ENCODE measurements around the gene DNLZ.

The DNLZ gene

DNA sequence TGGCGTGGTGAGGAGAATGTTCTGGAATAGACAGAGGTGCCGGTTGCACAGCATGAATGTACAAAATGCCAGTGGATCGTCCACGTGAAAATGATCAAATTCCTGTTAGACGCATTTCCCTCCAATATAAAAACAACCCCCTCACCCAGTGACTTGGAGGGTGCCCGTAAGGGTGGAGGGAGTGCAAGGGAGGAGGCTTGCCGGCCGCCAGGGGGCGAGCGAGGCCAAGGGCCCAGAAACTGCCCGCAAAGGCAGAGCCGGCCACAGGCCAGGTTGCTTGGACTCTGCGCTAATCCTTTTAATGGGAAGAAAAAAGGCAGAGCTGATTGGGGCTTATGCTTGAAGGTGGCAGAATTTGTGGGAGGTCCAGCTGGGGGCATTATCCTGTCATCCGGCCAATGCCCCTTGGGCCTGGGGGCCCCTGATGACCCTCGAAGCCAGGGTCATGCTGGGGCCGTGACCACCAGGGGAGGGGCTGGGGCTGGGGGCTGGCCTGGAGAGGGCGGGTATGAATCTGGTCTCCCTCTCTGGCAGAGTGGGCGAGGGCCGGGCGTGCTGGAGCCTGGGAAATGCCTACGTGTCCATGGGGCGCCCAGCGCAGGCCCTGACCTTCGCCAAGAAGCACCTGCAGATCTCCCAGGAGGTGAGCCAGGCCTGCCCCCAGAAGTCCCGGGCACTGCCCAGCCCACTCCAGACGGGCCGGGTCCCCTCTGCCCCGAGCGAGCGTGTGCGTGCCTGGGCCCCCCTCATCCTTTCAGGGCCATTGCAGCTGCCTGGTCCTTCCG lies 24.2 kb downstream of the DNLZ start (continued):
- TF ChIP-seq BCL11A (tag by site-specific recombination; IDR thresholded peaks at IDR 0.05; ENCODE audit: low read depth) (peak; percentile 29; the same call in 1 of the 2 replicates), ZNF223 (tag by site-specific recombination; IDR thresholded peaks at IDR 0.05) (no peak), ZNF518A (tag by site-specific recombination; conservative IDR thresholded peaks at IDR 0.05; ENCODE audit: low read depth) (no peak), ZXDB (tag by site-specific recombination; IDR thresholded peaks at IDR 0.05) (no peak), ZNF157 (tag by site-specific recombination; IDR thresholded peaks at IDR 0.05) (no peak), GLI4 (tag by site-specific recombination; IDR thresholded peaks at IDR 0.05) (no peak), ZBTB49 (tag by site-specific recombination; IDR thresholded peaks at IDR 0.05; ENCODE audit: low read depth) (no peak), ZNF280D (tag by site-specific recombination; IDR thresholded peaks at IDR 0.05) (no peak), REPIN1 (tag by site-specific recombination; IDR thresholded peaks at IDR 0.05; ENCODE audit: low read depth) (no peak), MEIS1 (CRISPR knock-in tag; IDR thresholded peaks at IDR 0.05; ENCODE audit: borderline replicate concordance) (no peak), ZBTB17 (tag by site-specific recombination; IDR thresholded peaks at IDR 0.05) (no peak), ZNF37A (tag by site-specific recombination; IDR thresholded peaks at IDR 0.05) (no peak), MYNN (tag by site-specific recombination; IDR thresholded peaks at IDR 0.05; ENCODE audit: borderline replicate concordance) (no peak), ZNF677 (tag by site-specific recombination; IDR thresholded peaks at IDR 0.05) (no peak), SETDB1 (IDR thresholded peaks at IDR 0.05; ENCODE audit: insufficient read length, low read length) (no peak), KLF8 (tag by site-specific recombination; IDR thresholded peaks at IDR 0.05) (peak; percentile 28; the same call in 1 of the 2 replicates), ZNF202 (tag by site-specific recombination; IDR thresholded peaks at IDR 0.05; ENCODE audit: borderline replicate concordance) (no peak), ZNF335 (tag by site-specific recombination; conservative IDR thresholded peaks at IDR 0.05) (no peak), ZNF184 (tag by site-specific recombination; IDR thresholded peaks at IDR 0.05) (no peak), ZNF266 (tag by site-specific recombination; IDR thresholded peaks at IDR 0.05; ENCODE audit: low read depth) (no peak), HOXD13 (CRISPR knock-in tag; IDR thresholded peaks at IDR 0.05; ENCODE audit: borderline replicate concordance) (no peak), ZNF596 (tag by site-specific recombination; IDR thresholded peaks at IDR 0.05) (no peak)
- TF ChIP-seq, protein P1, sequence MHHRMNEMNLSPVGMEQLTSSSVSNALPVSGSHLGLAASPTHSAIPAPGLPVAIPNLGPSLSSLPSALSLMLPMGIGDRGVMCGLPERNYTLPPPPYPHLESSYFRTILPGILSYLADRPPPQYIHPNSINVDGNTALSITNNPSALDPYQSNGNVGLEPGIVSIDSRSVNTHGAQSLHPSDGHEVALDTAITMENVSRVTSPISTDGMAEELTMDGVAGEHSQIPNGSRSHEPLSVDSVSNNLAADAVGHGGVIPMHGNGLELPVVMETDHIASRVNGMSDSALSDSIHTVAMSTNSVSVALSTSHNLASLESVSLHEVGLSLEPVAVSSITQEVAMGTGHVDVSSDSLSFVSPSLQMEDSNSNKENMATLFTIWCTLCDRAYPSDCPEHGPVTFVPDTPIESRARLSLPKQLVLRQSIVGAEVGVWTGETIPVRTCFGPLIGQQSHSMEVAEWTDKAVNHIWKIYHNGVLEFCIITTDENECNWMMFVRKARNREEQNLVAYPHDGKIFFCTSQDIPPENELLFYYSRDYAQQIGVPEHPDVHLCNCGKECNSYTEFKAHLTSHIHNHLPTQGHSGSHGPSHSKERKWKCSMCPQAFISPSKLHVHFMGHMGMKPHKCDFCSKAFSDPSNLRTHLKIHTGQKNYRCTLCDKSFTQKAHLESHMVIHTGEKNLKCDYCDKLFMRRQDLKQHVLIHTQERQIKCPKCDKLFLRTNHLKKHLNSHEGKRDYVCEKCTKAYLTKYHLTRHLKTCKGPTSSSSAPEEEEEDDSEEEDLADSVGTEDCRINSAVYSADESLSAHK (tag by site-specific recombination; IDR thresholded peaks at IDR 0.05) = 0 out of 2 replicates have a peak, but pooled peaks have one; percentile 28
- TF ChIP-seq, protein P2, sequence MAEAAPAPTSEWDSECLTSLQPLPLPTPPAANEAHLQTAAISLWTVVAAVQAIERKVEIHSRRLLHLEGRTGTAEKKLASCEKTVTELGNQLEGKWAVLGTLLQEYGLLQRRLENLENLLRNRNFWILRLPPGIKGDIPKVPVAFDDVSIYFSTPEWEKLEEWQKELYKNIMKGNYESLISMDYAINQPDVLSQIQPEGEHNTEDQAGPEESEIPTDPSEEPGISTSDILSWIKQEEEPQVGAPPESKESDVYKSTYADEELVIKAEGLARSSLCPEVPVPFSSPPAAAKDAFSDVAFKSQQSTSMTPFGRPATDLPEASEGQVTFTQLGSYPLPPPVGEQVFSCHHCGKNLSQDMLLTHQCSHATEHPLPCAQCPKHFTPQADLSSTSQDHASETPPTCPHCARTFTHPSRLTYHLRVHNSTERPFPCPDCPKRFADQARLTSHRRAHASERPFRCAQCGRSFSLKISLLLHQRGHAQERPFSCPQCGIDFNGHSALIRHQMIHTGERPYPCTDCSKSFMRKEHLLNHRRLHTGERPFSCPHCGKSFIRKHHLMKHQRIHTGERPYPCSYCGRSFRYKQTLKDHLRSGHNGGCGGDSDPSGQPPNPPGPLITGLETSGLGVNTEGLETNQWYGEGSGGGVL (tag by site-specific recombination; IDR thresholded peaks at IDR 0.05) = no peak
